HG02885 (cell line): Measurements from ENCODE around the gene CCDC13.

Source experiments
- ATAC-seq: cut with Tn5 transposase; IDR thresholded peaks from one replicate; pipeline ENCODE4 v1.9.1; 2021; ENCODE audit warnings: mild to moderate bottlenecking; ENCODE audit not compliant: unreplicated experiment, poor library complexity

The CCDC13 gene

GRCh38 chr3:42753757-42754156 lies 19.3 kb downstream of the CCDC13 start:
- ATAC-seq, result no peak

- no peak for ATAC-seq
Observed at GRCh38 chr3:42752961-42753360, 20.1 kb downstream of the CCDC13 start.

GRCh38 chr3:42752441-42752840 lies 20.6 kb downstream of the CCDC13 start:
- ATAC-seq, result no peak

- no peak for ATAC-seq
Observed at GRCh38 chr3:42751609-42752008, 21.4 kb downstream of the CCDC13 start.

- no peak for ATAC-seq
Observed at GRCh38 chr3:42750834-42751233, 22.2 kb downstream of the CCDC13 start.

GRCh38 chr3:42749753-42750231 lies 23.3 kb downstream of the CCDC13 start:
- no peak for ATAC-seq

- ATAC-seq, result no peak
Observed at GRCh38 chr3:42749025-42749752, 23.9 kb downstream of the CCDC13 start.

- no peak for ATAC-seq
Observed at GRCh38 chr3:42747581-42747980, 25.5 kb downstream of the CCDC13 start.

GRCh38 chr3:42746455-42747450 lies 26.3 kb downstream of the CCDC13 start:
- no peak for ATAC-seq

GRCh38 chr3:42745776-42746454 lies 27.1 kb downstream of the CCDC13 start:
- ATAC-seq, result no peak

- no peak for ATAC-seq
Observed at GRCh38 chr3:42745291-42745745, 27.7 kb downstream of the CCDC13 start.

- ATAC-seq, result no peak
Observed at GRCh38 chr3:42743204-42743995, 29.7 kb downstream of the CCDC13 start.

- ATAC-seq, result no peak
Observed at GRCh38 chr3:42742688-42743087, 30.4 kb downstream of the CCDC13 start.

GRCh38 chr3:42742259-42742658 lies 30.8 kb downstream of the CCDC13 start:
- ATAC-seq, result no peak

GRCh38 chr3:42741796-42742195 lies 31.3 kb downstream of the CCDC13 start:
- ATAC-seq, result no peak

- no peak for ATAC-seq
Observed at GRCh38 chr3:42739401-42740158, 33.5 kb downstream of the CCDC13 start.

GRCh38 chr3:42736531-42736930 lies 36.5 kb downstream of the CCDC13 start:
- no peak for ATAC-seq

GRCh38 chr3:42736081-42736480 lies 37.0 kb downstream of the CCDC13 start:
- ATAC-seq, result no peak

- ATAC-seq, result no peak
Observed at GRCh38 chr3:42735615-42736014, 37.4 kb downstream of the CCDC13 start.
